Measurements from ENCODE around the gene SETD3. TPM values are rescaled to one million over a fixed set of nuclear protein-coding genes. Genes with fewer than 3 reads are reported as not detected.

Gene SETD3
- total RNA-seq, 2 donors from 2014 or later, result 34.6 to 39.4 TPM

DNA sequence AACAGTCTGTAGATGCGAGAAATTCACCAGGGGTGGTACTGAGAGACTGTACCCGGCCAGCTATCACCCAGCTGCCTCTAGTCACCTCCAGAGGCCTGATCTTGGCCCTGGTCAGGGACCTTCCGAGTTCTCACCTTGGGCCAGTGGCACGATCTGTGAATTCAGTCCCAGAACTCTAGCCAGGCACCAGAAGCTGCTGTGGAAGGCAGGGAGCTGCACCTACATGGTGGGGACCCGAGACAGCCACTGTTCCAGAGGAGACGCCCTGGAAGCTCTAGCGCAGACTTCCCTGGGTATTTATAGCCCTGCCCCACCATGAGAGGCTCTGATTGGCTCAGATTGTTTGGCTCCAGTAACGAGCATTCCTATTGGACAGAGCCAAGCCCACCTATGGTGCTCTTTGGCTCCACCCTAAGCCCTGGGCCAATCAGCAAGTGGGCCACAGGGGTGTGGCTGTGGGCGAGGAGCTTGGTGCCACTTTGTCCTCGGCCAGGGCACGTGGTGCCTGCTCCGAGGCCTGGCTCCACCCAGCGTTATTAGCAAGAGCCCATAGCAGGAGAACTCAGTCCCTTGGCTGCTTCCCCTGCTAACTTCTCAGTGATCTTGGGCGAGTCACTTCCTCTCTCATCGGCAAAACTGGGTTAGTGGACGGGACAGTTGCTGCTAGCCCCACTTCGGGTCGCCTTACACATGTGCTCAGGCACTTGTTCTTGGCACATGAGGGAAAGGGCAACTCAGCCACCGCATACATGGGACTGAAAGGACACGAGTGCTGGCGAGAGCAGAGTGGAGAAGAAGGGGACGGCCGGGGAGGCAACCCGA lies 119.7 kb downstream of the SETD3 start:
- ATAC-seq, result no peak
- Histone ChIP-seq H3K27me3 (no peaks in the 10 kb centered on the region), H3K4me3 (no peak overlapping the region), H3K4me1 (no peaks in the 10 kb centered on the region), H3K36me3 (replicated peaks in 1 of 2; ENCODE audit: insufficient read depth in 1 of 2, low read depth in 2 of 2) (no peaks in the 10 kb centered on the region), H3K27ac (no peak overlapping the region), H3K9me3 (no peaks in the 10 kb centered on the region)
- intact Hi-C loops (cut with DNase I), result no loop called here
- TF ChIP-seq, protein P1, sequence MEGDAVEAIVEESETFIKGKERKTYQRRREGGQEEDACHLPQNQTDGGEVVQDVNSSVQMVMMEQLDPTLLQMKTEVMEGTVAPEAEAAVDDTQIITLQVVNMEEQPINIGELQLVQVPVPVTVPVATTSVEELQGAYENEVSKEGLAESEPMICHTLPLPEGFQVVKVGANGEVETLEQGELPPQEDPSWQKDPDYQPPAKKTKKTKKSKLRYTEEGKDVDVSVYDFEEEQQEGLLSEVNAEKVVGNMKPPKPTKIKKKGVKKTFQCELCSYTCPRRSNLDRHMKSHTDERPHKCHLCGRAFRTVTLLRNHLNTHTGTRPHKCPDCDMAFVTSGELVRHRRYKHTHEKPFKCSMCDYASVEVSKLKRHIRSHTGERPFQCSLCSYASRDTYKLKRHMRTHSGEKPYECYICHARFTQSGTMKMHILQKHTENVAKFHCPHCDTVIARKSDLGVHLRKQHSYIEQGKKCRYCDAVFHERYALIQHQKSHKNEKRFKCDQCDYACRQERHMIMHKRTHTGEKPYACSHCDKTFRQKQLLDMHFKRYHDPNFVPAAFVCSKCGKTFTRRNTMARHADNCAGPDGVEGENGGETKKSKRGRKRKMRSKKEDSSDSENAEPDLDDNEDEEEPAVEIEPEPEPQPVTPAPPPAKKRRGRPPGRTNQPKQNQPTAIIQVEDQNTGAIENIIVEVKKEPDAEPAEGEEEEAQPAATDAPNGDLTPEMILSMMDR (IDR thresholded peaks at IDR 0.05), result no peak
- WGBS, 2 donors, result 84 to 89% methylated on average over 16 to 24 of the region's 24 CpGs
- no peak for DNase-seq

DNA sequence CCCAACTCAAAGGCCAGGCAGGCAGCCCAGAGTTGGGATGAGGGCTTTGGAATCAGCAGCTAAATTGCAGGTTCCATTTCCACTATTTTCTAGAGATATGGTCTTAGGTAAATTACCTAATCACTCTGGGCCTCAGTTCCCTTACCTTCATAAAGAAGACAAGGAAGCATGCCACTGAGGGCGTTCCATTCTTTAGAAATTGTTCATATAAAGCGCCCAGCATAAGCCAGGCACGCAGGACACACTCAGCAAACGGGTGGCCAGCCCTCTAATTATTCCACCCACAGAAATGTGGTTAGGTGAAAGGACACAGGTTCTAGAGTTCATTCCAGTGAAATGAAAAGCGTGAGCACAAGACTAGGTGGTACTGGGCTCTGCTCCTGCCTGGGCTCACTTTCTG lies 120.8 kb downstream of the SETD3 start:
- 86 to 87% methylated on average over 5 of the region's 5 CpGs for WGBS, 2 donors
- TF ChIP-seq, protein P1 (IDR thresholded peaks at IDR 0.05), result no peak
- Histone ChIP-seq H3K27ac (no peak overlapping the region), H3K9me3 (no peaks in the 10 kb centered on the region), H3K4me1 (no peaks in the 10 kb centered on the region), H3K4me3 (no peak overlapping the region), H3K27me3 (no peaks in the 10 kb centered on the region), H3K36me3 (replicated peaks in 1 of 2; ENCODE audit: insufficient read depth in 1 of 2, low read depth in 2 of 2) (no peaks in the 10 kb centered on the region)
- ATAC-seq (no peak), DNase-seq (no peak)
- intact Hi-C loops (cut with DNase I), result no loop called here

DNA sequence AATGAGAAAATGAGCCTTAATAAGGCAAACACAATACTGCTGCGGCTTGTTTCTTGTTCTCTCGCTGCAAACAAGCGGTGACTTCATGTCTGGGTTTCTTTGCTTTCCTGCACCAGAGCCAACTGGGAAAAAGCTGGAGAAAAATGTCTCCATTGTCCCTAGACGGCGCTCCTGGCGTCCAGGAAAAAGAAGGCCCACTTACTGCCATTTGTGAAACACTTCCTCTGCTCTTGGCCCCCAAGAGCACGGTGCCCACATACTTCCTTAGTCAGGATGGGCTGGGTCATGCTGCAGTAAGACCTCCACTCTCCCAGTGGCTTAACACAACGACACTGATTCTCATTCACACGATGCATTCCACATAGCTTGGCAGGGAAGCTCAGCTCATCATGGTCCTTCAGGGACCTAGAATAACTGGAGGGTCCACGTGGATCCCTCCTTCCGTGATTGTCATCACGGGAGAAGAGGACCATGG lies 122.7 kb downstream of the SETD3 start:
- H3K27me3 ChIP-seq, result no peaks in the 10 kb centered on the region
- ATAC-seq, result no peak
- H3K27ac ChIP-seq, result no peak overlapping the region
- H3K9me3 ChIP-seq, result no peaks in the 10 kb centered on the region
- WGBS, 2 donors, result 67 to 70% methylated on average over 12 of the region's 12 CpGs
- H3K4me1 ChIP-seq, result no peaks in the 10 kb centered on the region
- no peak for DNase-seq
- no peak for TF ChIP-seq POLR2A (IDR thresholded peaks at IDR 0.05)
- TF ChIP-seq, protein P1 (IDR thresholded peaks at IDR 0.05), result no peak
- intact Hi-C loops (cut with DNase I), result no loop called here
- no peak overlapping the region for H3K4me3 ChIP-seq
- H3K36me3 ChIP-seq (replicated peaks in 1 of 2; ENCODE audit: insufficient read depth in 1 of 2, low read depth in 2 of 2), result no peaks in the 10 kb centered on the region

DNA sequence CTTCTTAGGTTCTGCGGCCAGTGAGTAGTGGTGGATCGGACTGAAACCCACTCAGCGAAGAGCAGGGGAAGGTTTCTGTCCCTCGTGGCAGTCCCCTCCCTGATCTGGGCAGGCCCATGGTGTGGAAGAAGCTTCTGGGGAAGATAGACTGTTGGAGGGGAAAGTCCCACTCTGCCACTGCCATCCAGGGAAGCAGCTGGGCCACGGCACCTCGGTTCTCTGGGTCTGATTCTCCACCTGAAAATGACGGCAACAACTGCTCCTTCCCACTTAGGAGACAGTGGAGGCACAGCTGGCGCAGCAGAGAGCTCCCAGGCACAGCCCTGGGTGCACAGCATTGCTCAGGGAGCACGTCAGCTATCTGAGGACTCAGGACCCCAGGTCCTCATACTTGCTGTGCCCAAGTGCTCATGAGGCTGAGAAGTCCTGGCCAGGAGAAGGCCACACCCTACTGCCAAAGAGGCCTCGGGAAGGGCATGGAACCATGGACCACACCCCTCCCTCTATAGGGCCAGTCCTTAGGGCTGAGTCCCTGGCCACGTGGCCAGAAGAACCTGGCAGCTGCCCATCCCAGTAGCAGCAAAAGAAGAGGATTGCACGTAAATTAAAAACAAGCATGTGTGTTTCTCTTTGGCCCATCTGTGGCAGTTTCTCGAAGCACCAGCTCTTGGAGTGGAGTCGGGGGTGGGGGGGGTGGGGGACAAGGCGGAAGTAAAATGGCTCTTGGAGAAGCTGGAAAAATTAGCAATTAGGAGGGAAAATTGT lies 123.3 kb downstream of the SETD3 start:
- Histone ChIP-seq H3K4me3 (no peak overlapping the region), H3K27ac (no peak overlapping the region), H3K9me3 (no peaks in the 10 kb centered on the region), H3K4me1 (no peaks in the 10 kb centered on the region), H3K36me3 (replicated peaks in 1 of 2; ENCODE audit: insufficient read depth in 1 of 2, low read depth in 2 of 2) (no peaks in the 10 kb centered on the region), H3K27me3 (no peaks in the 10 kb centered on the region)
- ATAC-seq (no peak), DNase-seq (no peak)
- WGBS, 2 donors, result 75 to 82% methylated on average over 13 to 15 of the region's 15 CpGs
- no peak for TF ChIP-seq POLR2A (IDR thresholded peaks at IDR 0.05)
- TF ChIP-seq, protein P1 (IDR thresholded peaks at IDR 0.05), result no peak
- intact Hi-C loops (cut with DNase I), result no loop called here
